HG02610 (cell line): ENCODE results near the gene ALOX5.
A peak's percentile ranks its signal among the peaks of the same experiment; 100 is the strongest.
"Not testable (repeated sequence)": the region's sequence is repeated elsewhere in the genome, so short reads cannot be mapped to it uniquely, and the experiment has no call there.

Experiments used
- ATAC-seq: cut with Tn5 transposase; IDR thresholded peaks from one replicate; pipeline ENCODE4 v1.9.1; 2021; ENCODE audit warnings: mild to moderate bottlenecking, moderate library complexity; ENCODE audit not compliant: unreplicated experiment

ALOX5 gene

GRCh38 chr10:45403151-45403550 lies 29.1 kb downstream of the ALOX5 start:
- ATAC-seq: no peak

- peak; percentile 82 for ATAC-seq
Measured at GRCh38 chr10:45404087-45404769, 30.2 kb downstream of the ALOX5 start.

- ATAC-seq: no peak
Measured at GRCh38 chr10:45404770-45405120, 30.7 kb downstream of the ALOX5 start.

GRCh38 chr10:45407542-45407941 lies 33.5 kb downstream of the ALOX5 start:
- no peak for ATAC-seq

- no peak for ATAC-seq
Measured at GRCh38 chr10:45408421-45409319, 34.7 kb downstream of the ALOX5 start.

GRCh38 chr10:45409347-45409746 lies 35.3 kb downstream of the ALOX5 start:
- not testable (repeated sequence) for ATAC-seq

- no peak for ATAC-seq
Measured at GRCh38 chr10:45409782-45410181, 35.8 kb downstream of the ALOX5 start.

GRCh38 chr10:45410489-45410806 lies 36.4 kb downstream of the ALOX5 start:
- ATAC-seq: no peak

GRCh38 chr10:45410807-45411606 lies 37.0 kb downstream of the ALOX5 start:
- ATAC-seq: no peak

GRCh38 chr10:45411607-45411940 lies 37.6 kb downstream of the ALOX5 start:
- ATAC-seq: no peak

GRCh38 chr10:45415062-45415461 lies 41.0 kb downstream of the ALOX5 start:
- ATAC-seq: not testable (repeated sequence)

- ATAC-seq: no peak
Measured at GRCh38 chr10:45416603-45417002, 42.6 kb downstream of the ALOX5 start.

- ATAC-seq: no peak
Measured at GRCh38 chr10:45417746-45418145, 43.7 kb downstream of the ALOX5 start.

- no peak for ATAC-seq
Measured at GRCh38 chr10:45418417-45418848, 44.4 kb downstream of the ALOX5 start.

GRCh38 chr10:45418849-45419675 lies 45.0 kb downstream of the ALOX5 start:
- peak; percentile 69 for ATAC-seq

GRCh38 chr10:45419676-45420025 lies 45.6 kb downstream of the ALOX5 start:
- ATAC-seq: no peak

GRCh38 chr10:45420453-45421192 lies 46.6 kb downstream of the ALOX5 start:
- peak; percentile 65 for ATAC-seq

GRCh38 chr10:45421221-45422097 lies 47.4 kb downstream of the ALOX5 start:
- ATAC-seq: no peak

GRCh38 chr10:45422207-45422865 lies 48.3 kb downstream of the ALOX5 start:
- ATAC-seq: no peak
